Activated CD8-positive, alpha-beta T cell treated with anti-CD3 and anti-CD28 coated beads for 36 hours (primary cell): Measurements from ENCODE around the gene HPDL. TPM values are rescaled to one million over a fixed set of nuclear protein-coding genes. Genes with fewer than 3 reads are reported as not detected.
A peak's percentile ranks its signal among the peaks of the same experiment; 100 is the strongest.

Experiments used
- ATAC-seq: fragments of 200-7000 bp; cut with Tn5 transposase; one replicate; pipeline ENCODE4 v1.10.0; 2021; ENCODE audit warnings: mild to moderate bottlenecking, moderate library complexity
- CTCF ChIA-PET: fragments of 350-600 bp; sonication (Branson Sonifier 250); formaldehyde crosslinking; loops from one replicate; lab custom pipeline; 2021; ENCODE audit warnings: antibody characterized with exemption; lab: Charles Lee
- POLR2A ChIA-PET: fragments of 350-600 bp; sonication (Branson Sonifier 250); formaldehyde crosslinking; loops from one replicate; lab custom pipeline; 2021; ENCODE audit warnings: antibody characterized with exemption; lab: Charles Lee
- DNase-seq: peaks from one replicate; pipeline ENCODE4 v3.0.0-alpha.2; 2020
- H3K27ac Mint-ChIP-seq: one replicate; pipeline ENCODE4 v1.8.0; 2021; ENCODE audit warnings: mild to moderate bottlenecking, mixed read lengths
- H3K27me3 Mint-ChIP-seq: one replicate; pipeline ENCODE4 v1.8.0; 2021; ENCODE audit warnings: mixed read lengths
- H3K36me3 Mint-ChIP-seq: one replicate; pipeline ENCODE4 v1.8.0; 2021; ENCODE audit warnings: low read depth, mixed read lengths
- H3K4me1 Mint-ChIP-seq: one replicate; pipeline ENCODE4 v1.8.0; 2021; ENCODE audit warnings: low read depth, mixed read lengths
- H3K4me3 Mint-ChIP-seq: one replicate; pipeline ENCODE4 v1.8.0; 2021; ENCODE audit warnings: mild to moderate bottlenecking, moderate library complexity, mixed read lengths
- H3K9me3 Mint-ChIP-seq: one replicate; pipeline ENCODE4 v1.8.0; 2021; ENCODE audit warnings: mixed read lengths
- intact Hi-C: fragments of 100-400 bp; cut with micrococcal nuclease; formaldehyde crosslinking; loops from one replicate; pipeline ENCODE4 v1.10.0; 2022
- total RNA-seq, 2 experiments: library from RNA; stranded (reverse); gene quantifications; one replicate each; pipeline ENCODE4 v1.2.3, GENCODE V29; 2021
- TF ChIP-seq, protein P1 (sequence below): fragments of 200-600 bp; IDR thresholded peaks from one replicate; pipeline ENCODE4 v1.8.0; 2022; ENCODE audit warnings: antibody characterized with exemption, mild to moderate bottlenecking

Gene HPDL
- total RNA-seq, 2 experiments from 2014 or later = 37.5 to 39.8 TPM

DNA sequence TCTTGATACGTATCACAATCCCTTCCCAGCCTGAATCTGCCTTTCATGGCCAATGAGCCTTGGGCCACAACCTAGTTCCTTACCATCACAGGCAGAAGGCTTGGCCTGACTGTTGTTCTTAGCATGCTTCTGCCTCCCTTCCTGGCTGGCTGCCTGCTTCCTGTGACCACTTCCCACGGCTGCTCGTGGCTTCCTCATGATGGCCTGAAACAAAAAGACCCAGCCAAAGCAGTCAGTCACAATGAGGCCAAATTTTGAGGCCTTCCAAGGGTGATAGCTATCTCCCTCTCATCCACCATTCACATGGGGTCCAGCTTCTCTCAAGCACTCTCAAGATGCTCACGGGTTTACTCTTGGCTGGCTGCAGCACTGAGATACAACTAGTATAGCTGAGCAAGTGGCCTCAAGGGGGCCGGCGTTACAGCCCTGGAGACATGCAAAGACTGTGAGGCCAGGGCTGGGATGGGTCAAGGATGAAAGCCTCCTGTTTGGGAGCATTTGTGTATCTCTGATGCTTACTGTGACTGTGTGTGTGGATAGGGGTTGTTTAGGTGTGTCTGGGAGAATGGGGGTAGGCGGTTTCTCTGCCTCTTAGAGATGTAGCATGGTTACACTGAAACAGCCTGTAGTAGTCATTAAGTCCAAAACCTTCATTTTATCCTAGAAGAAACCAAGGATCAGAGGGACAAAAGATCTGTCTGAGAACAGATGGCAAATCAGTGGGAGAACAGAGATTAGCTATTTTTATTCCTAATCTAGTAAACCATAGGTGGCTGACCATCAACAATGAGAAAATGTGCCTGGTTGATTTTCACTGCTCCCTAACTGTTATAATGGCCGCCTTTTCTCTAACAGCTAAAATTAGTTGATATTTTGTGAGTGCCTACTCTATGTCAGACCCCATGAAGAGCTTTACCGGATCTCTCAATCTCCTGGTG, 7.9 kb downstream of the HPDL start:
- TF ChIP-seq, protein P1, sequence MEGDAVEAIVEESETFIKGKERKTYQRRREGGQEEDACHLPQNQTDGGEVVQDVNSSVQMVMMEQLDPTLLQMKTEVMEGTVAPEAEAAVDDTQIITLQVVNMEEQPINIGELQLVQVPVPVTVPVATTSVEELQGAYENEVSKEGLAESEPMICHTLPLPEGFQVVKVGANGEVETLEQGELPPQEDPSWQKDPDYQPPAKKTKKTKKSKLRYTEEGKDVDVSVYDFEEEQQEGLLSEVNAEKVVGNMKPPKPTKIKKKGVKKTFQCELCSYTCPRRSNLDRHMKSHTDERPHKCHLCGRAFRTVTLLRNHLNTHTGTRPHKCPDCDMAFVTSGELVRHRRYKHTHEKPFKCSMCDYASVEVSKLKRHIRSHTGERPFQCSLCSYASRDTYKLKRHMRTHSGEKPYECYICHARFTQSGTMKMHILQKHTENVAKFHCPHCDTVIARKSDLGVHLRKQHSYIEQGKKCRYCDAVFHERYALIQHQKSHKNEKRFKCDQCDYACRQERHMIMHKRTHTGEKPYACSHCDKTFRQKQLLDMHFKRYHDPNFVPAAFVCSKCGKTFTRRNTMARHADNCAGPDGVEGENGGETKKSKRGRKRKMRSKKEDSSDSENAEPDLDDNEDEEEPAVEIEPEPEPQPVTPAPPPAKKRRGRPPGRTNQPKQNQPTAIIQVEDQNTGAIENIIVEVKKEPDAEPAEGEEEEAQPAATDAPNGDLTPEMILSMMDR = no peak
- peaks cover 34% of the 10 kb centered on the region for H3K4me1 Mint-ChIP-seq
- intact Hi-C loops = loop anchor here (5.0 kb wide), 1 partner anchor 32 kb away; no protein-coding TSS in a partner anchor
- POLR2A ChIA-PET = interaction anchor here (1.1 to 16.0 kb wide), 3 partner anchors 7 to 14 kb away, joined by 3 to 238 read pairs (median 7); partner anchors contain the start of gene HPDL
- no peak for DNase-seq
- CTCF ChIA-PET = interaction anchor here (0.8 to 1.6 kb wide), 4 partner anchors 28 to 236 kb away, joined by 3 to 5 read pairs (median 4); no protein-coding TSS in a partner anchor
- peaks cover 3% of the 10 kb centered on the region for H3K9me3 Mint-ChIP-seq
- H3K4me3 Mint-ChIP-seq = no peak overlapping the region
- H3K27me3 Mint-ChIP-seq = no peaks in the 10 kb centered on the region
- no peak for ATAC-seq
- H3K36me3 Mint-ChIP-seq = peaks cover 40% of the 10 kb centered on the region
- peak overlapping the region; percentile 74 for H3K27ac Mint-ChIP-seq

DNA sequence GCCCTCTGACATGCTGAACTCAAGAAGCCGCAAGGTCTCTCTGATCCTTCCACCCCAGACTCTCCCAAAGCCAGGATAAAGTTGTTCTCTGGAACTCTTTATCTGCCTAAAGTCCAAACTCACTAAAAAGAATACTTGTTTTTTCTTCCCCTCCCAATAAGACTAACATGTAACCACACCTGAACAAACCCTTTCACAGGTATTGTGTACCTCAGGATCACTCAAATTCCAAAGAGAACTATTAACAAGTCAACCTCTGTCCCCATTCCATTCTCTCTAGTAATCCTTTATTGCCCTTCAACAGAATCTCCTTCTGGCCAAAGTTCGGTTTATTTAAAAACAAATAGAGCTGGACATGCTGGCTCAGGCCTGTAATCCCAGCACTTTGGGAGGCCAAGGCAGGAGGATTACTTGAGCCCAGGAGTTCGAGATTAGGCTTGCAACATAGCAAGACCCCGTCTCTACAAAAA, 9.2 kb downstream of the HPDL start:
- POLR2A ChIA-PET = interaction anchor here (1.7 to 16.0 kb wide), 2 partner anchors 8 kb away, joined by 7 to 238 read pairs; partner anchors contain the start of gene HPDL
- TF ChIP-seq, protein P1 = no peak
- CTCF ChIA-PET = interaction anchor here (0.8 kb wide), 1 partner anchor 29 kb away, joined by 4 read pairs; no protein-coding TSS in a partner anchor
- H3K9me3 Mint-ChIP-seq = peaks cover 3% of the 10 kb centered on the region
- H3K4me1 Mint-ChIP-seq = peaks cover 31% of the 10 kb centered on the region
- no peaks in the 10 kb centered on the region for H3K27me3 Mint-ChIP-seq
- intact Hi-C loops = loop anchor here (5.0 kb wide), 1 partner anchor 34 kb away; no protein-coding TSS in a partner anchor
- H3K4me3 Mint-ChIP-seq = no peak overlapping the region
- no peak for DNase-seq
- H3K36me3 Mint-ChIP-seq = peaks cover 43% of the 10 kb centered on the region
- no peak overlapping the region for H3K27ac Mint-ChIP-seq
- no peak for ATAC-seq

DNA sequence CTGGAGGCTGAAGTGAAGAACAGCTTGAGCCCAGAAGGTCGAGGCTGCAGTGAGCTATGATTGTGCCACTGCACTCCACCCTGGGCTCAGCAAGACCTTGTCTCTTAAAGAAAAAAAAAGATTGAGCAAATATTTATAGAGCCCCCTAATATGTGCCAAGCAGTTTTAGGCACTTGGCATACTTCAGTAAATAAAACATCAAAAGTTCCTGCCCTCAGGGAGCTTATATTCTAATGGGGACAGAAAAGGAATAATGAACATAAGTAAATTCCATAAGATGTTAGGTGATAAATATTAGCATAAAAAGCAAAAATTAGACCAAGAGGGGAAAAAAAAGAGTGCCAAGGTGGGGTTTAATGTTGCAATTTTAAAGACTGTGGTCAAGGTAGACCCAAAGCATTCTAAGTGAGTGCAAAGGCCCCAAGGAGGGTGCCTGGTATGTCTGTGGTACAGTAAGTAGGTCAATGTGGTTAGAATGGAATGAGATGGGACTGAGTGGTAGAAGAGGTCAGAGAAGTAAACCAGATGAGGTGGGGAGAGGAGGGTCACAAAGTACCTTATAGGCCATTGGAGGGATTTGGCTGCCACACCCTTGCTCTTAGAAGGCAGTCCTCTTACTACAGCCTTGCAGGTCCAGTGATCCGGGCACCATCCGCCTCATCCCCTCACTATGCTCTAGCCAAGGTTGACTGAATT, 11.1 kb downstream of the HPDL start:
- no peak for ATAC-seq
- intact Hi-C loops = loop anchor here (5.0 kb wide), 1 partner anchor 35 kb away; no protein-coding TSS in a partner anchor
- H3K36me3 Mint-ChIP-seq = peaks cover 57% of the 10 kb centered on the region
- H3K27me3 Mint-ChIP-seq = no peaks in the 10 kb centered on the region
- peak overlapping the region; percentile 99 for H3K4me3 Mint-ChIP-seq
- TF ChIP-seq, protein P1 = no peak
- H3K9me3 Mint-ChIP-seq = peaks cover 3% of the 10 kb centered on the region
- ChIA-PET POLR2A (interaction anchor here (1.0 to 16.0 kb wide), 5 partner anchors 10 to 606 kb away, joined by 3 to 238 read pairs (median 36); partner anchors contain the start of genes HPDL and PRDX1), CTCF (interaction anchor here (1.2 kb wide), 1 partner anchor 156 kb away, joined by 3 read pairs; no protein-coding TSS in a partner anchor)
- H3K4me1 Mint-ChIP-seq = peaks cover 43% of the 10 kb centered on the region
- DNase-seq = no peak
- no peak overlapping the region for H3K27ac Mint-ChIP-seq

DNA sequence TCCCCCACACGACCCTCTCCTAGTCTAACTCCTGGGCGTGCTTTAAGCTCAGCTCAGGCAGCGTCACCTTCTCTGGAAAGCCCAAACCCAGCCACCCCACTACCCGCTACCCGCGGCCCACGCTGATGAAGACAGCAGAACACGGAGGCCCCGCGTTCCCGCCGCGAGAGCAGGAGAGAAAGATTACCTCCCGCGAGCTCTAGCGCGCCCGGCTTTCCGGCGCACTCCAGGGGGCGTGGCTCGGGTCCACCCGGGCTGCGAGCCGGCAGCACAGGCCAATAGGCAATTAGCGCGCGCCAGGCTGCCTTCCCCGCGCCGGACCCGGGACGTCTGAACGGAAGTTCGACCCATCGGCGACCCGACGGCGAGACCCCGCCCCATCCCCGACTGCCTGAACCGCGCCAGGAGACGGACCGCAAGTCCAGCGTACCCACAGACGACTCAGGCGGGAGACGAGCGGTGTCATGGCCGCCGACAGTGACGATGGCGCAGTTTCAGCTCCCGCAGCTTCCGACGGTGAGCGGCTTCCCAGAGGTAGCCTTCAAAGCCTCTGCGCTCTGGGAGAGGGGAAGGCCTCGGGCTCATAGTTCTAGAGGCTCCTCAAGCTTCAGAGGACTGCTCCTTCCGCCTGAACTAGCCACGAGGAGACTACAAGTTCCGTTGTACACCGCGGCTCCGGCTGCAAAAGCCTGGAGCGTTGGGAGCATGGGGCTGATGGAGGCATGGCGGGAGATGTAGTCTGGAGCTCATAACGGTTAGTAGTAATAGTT, 13.3 kb downstream of the HPDL start, which contains the start of the genes MUTYH and TOE1:
TSS of gene MUTYH (minus strand) at position 652 of the 770 bp plus-strand sequence. CDS start 5,935 bp downstream, outside the sequence.
TSS of gene TOE1 (plus strand) at position 382 of the 770 bp plus-strand sequence. CDS start at position 465, 83 bp downstream.
- Mint-ChIP-seq H3K4me1 (peaks cover 37% of the 10 kb centered on the region), H3K9me3 (peaks cover 3% of the 10 kb centered on the region), H3K27me3 (no peaks in the 10 kb centered on the region), H3K4me3 (peak within 1 kb of the TSS; percentile 99), H3K36me3 (peaks cover 60% of the 10 kb centered on the region), H3K27ac (peak within 1 kb of the TSS; percentile 99)
- POLR2A ChIA-PET = interaction anchor here (0.8 to 16.0 kb wide), 27 partner anchors 10 to 617 kb away, joined by 3 to 238 read pairs (median 6); partner anchors contain the start of genes BTBD19, CCDC163, HECTD3 and HPDL
- peak; percentile 87 for ATAC-seq
- intact Hi-C loops = loop anchor here (5.0 to 10.0 kb wide), 2 partner anchors 38 to 245 kb away; partner anchors contain the start of gene NASP
- CTCF ChIA-PET = interaction anchor here (0.7 to 3.1 kb wide), 17 partner anchors 10 to 328 kb away, joined by 3 to 21 read pairs (median 5); partner anchors contain the start of genes CCDC163, HECTD3, HPDL and MMACHC
- peak; percentile 97 for DNase-seq
- TF ChIP-seq, protein P1 = no peak
